HK-2 (cell line): Measurements from ENCODE around the gene FOXD1.
"Not testable (repeated sequence)": the region's sequence is repeated elsewhere in the genome, so short reads cannot be mapped to it uniquely, and the experiment has no call there.

Experiments
- DNase-seq: peaks from one replicate; pipeline ENCODE4 v3.0.0-alpha.2; 2018; ENCODE audit not compliant: unreplicated experiment

FOXD1 gene

GRCh38 chr5:73417303-73418034, 31.1 kb downstream of the FOXD1 start:
- no peak for DNase-seq

DNA sequence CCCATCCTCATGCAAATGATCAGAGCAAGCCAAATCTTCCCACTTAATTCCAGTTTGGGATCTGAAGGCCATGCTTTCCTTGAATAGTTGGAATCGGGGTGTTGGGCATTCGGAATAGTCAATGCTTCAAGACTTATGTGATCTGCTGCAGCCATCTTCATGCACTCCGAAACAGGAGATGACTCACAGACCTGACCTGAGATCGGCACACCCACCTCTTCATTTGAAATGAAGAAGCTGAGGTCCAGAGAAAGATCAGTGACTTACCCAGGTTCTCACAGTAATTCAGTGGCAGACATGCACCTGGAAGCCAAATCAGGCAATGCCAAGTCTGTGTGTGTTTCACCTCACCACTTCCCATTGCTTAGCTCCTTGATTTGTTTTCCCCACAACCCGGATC, 33.0 kb downstream of the FOXD1 start:
- no peak for DNase-seq

DNA sequence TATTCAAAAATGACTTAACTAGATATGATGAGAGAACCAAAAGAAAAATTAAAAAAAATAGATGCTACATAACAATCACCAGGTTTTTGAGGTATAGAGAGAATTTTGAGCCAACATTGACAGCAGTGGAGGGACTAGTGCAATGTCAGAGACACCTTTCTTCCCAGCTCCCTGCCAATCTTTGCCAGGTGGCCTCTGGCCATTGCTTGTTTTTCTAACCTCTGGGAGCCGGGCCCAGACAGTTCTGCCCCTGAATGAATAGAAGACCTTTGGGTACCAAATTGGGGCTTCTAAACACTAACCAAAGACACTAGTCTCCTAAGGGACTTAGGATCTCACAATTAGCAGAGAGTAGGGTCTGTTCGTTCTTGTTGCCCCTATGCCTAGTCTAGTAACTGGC, 33.4 kb downstream of the FOXD1 start:
- DNase-seq = no peak

DNA sequence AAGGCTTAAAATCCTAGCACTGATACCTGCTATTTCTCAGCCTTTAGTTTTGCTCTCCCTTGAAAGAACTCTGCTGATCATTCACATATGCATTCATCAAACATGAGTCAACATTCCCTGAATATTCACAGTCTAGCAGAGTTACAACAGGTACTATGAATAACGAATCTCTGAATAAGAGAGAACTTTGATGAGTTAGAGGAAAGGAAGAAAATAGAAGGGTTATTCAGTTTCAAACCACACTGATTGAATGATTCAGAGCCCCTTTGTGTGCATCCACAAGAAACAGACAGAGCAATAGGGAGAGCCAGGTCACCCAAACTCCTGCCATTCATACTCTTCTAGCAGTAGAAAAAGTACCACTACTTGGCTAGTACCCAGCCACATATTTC, 36.0 kb downstream of the FOXD1 start:
- DNase-seq = peak; percentile 22

- DNase-seq = peak; percentile 35
Measured at GRCh38 chr5:73411936-73412596, 36.5 kb downstream of the FOXD1 start.

DNA sequence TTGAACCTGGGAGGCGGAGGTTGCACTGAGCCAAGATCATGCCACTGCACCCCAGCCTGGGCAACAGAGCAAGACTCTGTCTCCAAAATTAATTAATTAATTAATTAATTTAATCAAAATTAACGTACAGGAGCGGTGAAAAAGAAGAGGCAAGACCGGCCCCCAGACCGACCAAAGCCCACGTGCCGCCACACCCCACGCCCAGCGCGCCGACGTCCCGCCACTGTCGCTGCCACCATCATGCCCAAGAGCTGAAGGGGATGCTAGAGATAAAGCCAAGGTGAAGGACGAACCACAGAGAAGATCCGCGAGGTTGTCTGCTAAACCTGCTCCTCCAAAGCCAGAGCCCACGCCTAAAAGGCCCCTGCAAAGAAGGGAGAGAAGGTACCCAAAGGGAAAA, 38.6 kb downstream of the FOXD1 start:
- DNase-seq = not testable (repeated sequence)

DNA sequence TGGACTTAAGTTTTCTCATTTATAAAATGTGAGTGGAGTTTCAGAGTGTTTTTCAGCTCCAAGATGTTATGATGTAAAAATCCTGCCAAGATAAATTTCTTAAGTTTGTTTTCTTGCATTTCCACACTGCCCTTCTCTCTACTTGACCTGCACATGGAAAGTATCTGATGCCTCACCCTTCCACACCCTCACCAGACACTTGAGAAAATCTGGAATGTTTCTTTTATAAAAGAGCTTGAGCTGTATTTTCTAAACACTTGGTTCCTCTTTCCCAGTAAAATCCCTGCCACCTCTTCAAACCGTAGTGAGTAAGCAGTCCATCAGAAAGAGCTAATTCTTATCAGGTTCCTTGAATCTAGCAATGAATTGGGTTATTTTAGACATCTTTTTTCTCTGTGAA, 42.9 kb downstream of the FOXD1 start:
- no peak for DNase-seq

- no peak for DNase-seq
Measured at GRCh38 chr5:73399775-73400174, 48.8 kb downstream of the FOXD1 start.
